Stimulated activated CD4-positive, alpha-beta T cell treated with anti-CD3 and anti-CD28 coated beads, Interleukin-15, amount 100 ng/mL, for 24 hours (primary cell): Measurements from ENCODE around the gene EIF4E1B.

Experiments used
- DNase-seq: peaks from one replicate; pipeline ENCODE4 v3.0.0-alpha.2; 2020

The EIF4E1B gene

GRCh38 chr5:176647843-176648473, 17.5 kb downstream of the EIF4E1B start:
- DNase-seq = peak; percentile 26

GRCh38 chr5:176648474-176649194, 18.2 kb downstream of the EIF4E1B start:
- peak; percentile 32 for DNase-seq

GRCh38 chr5:176650354-176650884, 19.9 kb downstream of the EIF4E1B start:
- no peak for DNase-seq

- no peak for DNase-seq
These were observed 21.1 kb downstream of the EIF4E1B start for GRCh38 chr5:176651472-176651980.

GRCh38 chr5:176652136-176652535, 21.7 kb downstream of the EIF4E1B start:
- no peak for DNase-seq

GRCh38 chr5:176653401-176654385, 23.2 kb downstream of the EIF4E1B start:
- DNase-seq = peak; percentile 86

- DNase-seq = peak; percentile 24
These were observed 24.4 kb downstream of the EIF4E1B start for GRCh38 chr5:176654856-176655255.

GRCh38 chr5:176656467-176656990, 26.1 kb downstream of the EIF4E1B start:
- DNase-seq = no peak

- DNase-seq = peak; percentile 79
These were observed 27.6 kb downstream of the EIF4E1B start for GRCh38 chr5:176658007-176658599.

- DNase-seq = no peak
These were observed 28.5 kb downstream of the EIF4E1B start for GRCh38 chr5:176658817-176659511.

GRCh38 chr5:176659512-176659839, 29.0 kb downstream of the EIF4E1B start:
- no peak for DNase-seq

GRCh38 chr5:176659860-176660461, 29.5 kb downstream of the EIF4E1B start:
- no peak for DNase-seq

GRCh38 chr5:176660530-176660859, 30.0 kb downstream of the EIF4E1B start:
- no peak for DNase-seq

- DNase-seq = peak; percentile 82
These were observed 30.6 kb downstream of the EIF4E1B start for GRCh38 chr5:176660860-176661641.

- no peak for DNase-seq
These were observed 31.2 kb downstream of the EIF4E1B start for GRCh38 chr5:176661676-176662075.

GRCh38 chr5:176662371-176663333, 32.2 kb downstream of the EIF4E1B start:
- DNase-seq = no peak

- DNase-seq = no peak
These were observed 33.1 kb downstream of the EIF4E1B start for GRCh38 chr5:176663566-176663965.

GRCh38 chr5:176664479-176664878, 34.0 kb downstream of the EIF4E1B start:
- no peak for DNase-seq

GRCh38 chr5:176664886-176665285, 34.4 kb downstream of the EIF4E1B start:
- DNase-seq = no peak
